HUES64 (cell line): Measurements from ENCODE around the gene RPH3AL.
"Not testable (repeated sequence)": the region's sequence is repeated elsewhere in the genome, so short reads cannot be mapped to it uniquely, and the experiment has no call there.

ENCODE experiments used
- H3K27ac ChIP-seq: 2 replicates; pipeline ENCODE4 v1.7.0; 2013; ENCODE audit warnings: low read depth, low read length, inconsistent platforms
- H3K27me3 ChIP-seq: 2 replicates; pipeline ENCODE4 v1.6.1; 2013; ENCODE audit warnings: mild to moderate bottlenecking, low read length; ENCODE audit not compliant: insufficient read depth
- H3K36me3 ChIP-seq: 2 replicates; pipeline ENCODE4 v1.6.1; 2013; ENCODE audit warnings: mild to moderate bottlenecking, low read length; ENCODE audit not compliant: insufficient read depth
- H3K4me1 ChIP-seq: 2 replicates; pipeline ENCODE4 v1.6.1; 2013; ENCODE audit warnings: mild to moderate bottlenecking, low read length, moderate library complexity; ENCODE audit not compliant: insufficient read depth
- H3K4me3 ChIP-seq: 2 replicates; pipeline ENCODE4 v1.5.1; 2013; ENCODE audit warnings: mild to moderate bottlenecking, low read length, moderate library complexity
- H3K9ac ChIP-seq: 2 replicates; pipeline ENCODE4 v1.6.1; 2013; ENCODE audit warnings: mild to moderate bottlenecking, low read depth, low read length
- H3K9me3 ChIP-seq: 2 replicates; pipeline ENCODE4 v1.6.1; 2013; ENCODE audit warnings: low read depth, low read length; ENCODE audit not compliant: insufficient read depth
- WGBS: fragments of 150-250, 120-280 bp; methylation state at CpG from one replicate; pipeline ENCODE4 v1.1.7; 2013; ENCODE audit warnings: missing lambda C conversion rate; 5-methylcytosine and 5-hydroxymethylcytosine counted together

RPH3AL gene

GRCh38 chr17:378068-378467 is 25.5 kb upstream of the RPH3AL start:
- H3K27me3 ChIP-seq = peaks cover 10% of the 10 kb centered on the region

DNA sequence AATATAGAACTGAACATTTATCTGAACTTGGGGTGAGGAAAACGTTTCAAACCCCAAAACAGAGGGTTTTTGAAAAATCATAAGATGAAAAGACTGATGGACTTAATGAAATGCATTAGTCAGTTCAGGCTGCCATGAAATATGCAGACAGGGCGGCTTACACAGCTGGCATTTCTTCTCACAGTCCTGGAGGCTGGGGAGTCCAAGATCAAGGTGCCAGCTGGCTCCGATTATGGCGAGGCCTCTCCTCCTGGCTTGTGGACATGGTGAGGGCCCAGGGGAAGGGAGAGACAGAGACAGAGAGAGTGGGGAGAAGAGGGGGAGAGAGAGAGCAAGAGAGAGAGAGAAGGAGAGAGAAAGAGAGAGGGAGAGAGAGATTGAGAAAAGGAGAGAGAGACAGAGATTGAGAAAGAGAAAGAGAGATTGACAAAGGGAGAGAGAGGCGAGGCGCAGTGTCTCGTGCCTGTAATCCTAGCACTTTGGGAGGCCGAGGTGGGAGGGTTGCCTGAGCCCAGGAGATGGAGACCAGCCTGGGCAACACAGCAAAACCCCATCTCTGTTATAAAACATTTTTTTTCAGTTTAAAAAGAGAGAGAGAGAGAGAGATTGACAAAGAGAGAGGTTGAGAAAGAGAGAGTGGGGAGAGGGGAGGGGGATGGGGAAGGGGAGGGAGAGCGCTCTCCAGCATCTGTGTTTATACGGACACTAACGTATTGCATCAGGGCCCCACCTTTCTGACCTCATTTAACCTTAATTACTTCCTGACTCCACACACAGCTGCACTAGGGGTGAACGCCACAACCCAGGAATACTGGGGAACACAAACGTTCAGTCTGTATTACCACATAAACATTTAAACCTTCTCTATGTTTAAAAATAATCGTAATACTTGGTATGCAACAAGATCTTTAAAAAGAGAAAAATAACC is 24.6 kb upstream of the RPH3AL start:
- peaks cover 2% of the 10 kb centered on the region; the same call in 1 of the 2 replicates for H3K27me3 ChIP-seq
- peaks cover 10% of the 10 kb centered on the region; the same call in 1 of the 2 replicates for H3K4me1 ChIP-seq

More at GRCh38 chr17:378068-378467, 25.5 kb upstream of the RPH3AL start:
- Histone ChIP-seq H3K27ac (no peak overlapping the region), H3K36me3 (no peaks in the 10 kb centered on the region), H3K9ac (no peak overlapping the region), H3K4me1 (peaks cover 19% of the 10 kb centered on the region; the same call in 1 of the 2 replicates), H3K4me3 (no peak overlapping the region), H3K9me3 (no peaks in the 10 kb centered on the region)
- WGBS = 72% methylated on average over 5 of the region's 5 CpGs

DNA sequence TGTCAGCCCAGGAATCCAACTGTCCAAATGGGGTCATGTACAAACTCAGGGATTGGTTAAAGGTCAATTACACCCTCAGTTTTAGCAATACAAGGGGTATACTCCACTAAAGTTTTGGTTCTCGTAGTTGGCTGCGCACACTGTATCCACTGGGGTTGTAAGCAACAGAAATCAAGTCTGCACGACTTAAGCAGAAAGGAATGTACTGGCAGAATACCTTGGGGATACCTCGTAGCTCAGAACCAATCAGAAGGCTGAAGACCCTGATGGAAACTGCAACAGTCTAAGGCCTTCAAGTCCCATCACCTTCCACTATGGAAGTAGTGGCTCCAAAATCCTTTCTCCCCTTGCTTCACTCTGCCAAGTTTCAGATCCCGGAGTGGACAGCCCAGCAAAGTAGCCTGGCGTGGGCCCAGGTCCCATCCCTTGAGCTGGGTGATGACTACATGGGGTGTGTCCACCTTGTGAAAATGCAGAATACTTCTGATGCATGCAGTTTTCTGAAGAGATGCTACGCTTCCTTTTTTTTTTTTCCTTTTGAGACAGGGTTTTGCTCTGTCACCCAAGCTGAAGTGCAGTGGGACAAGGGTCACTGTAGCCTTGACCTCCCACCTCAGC is 21.1 kb upstream of the RPH3AL start:
- no peaks in the 10 kb centered on the region for H3K9me3 ChIP-seq
- H3K4me1 ChIP-seq = 0 out of 2 replicates have a peak, but pooled peaks cover 5% of the 10 kb centered on the region
- no peak overlapping the region for H3K27ac ChIP-seq
- H3K9ac ChIP-seq = no peak overlapping the region
- 76% methylated on average over 7 of the region's 7 CpGs for WGBS
- no peaks in the 10 kb centered on the region for H3K27me3 ChIP-seq
- H3K36me3 ChIP-seq = no peaks in the 10 kb centered on the region
- no peak overlapping the region for H3K4me3 ChIP-seq

More for the DNA sequence above, 24.6 kb upstream of the RPH3AL start:
- Histone ChIP-seq H3K4me3 (no peak overlapping the region), H3K36me3 (no peaks in the 10 kb centered on the region), H3K27ac (no peak overlapping the region), H3K9ac (no peak overlapping the region), H3K9me3 (no peaks in the 10 kb centered on the region)
- 65% methylated on average over 11 of the region's 14 CpGs for whole genome bisulfite sequencing

- WGBS = 86% methylated on average over 18 of the region's 18 CpGs
- Histone ChIP-seq H3K27me3 (no peaks in the 10 kb centered on the region), H3K4me1 (no peaks in the 10 kb centered on the region)
Measured at GRCh38 chr17:372157-373152, 19.8 kb upstream of the RPH3AL start.

DNA sequence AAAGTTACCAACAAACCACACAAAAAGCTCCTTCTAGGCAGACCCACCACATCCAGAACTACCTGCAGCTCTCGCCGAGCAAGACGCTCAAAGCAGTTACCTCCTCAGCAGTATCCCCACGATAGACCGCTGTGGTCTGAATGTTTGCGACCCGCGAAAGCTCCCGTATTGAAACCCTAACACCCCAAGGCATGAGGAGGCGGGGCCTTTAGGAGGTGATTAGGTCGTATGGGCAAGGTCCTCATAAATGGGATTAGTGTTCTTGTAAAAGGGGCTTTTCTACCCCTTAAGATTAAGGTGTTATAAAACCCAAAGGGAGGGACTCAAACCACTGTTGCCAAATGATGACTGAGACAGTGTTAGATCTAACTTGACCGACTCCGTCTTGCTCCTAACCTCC is 19.0 kb upstream of the RPH3AL start:
- Histone ChIP-seq H3K9me3 (0 out of 2 replicates have a peak, but pooled peaks cover 4% of the 10 kb centered on the region), H3K27ac (no peak overlapping the region)
- WGBS = 87% methylated on average over 12 of the region's 13 CpGs

More at GRCh38 chr17:372157-373152, 19.8 kb upstream of the RPH3AL start:
- H3K9me3 ChIP-seq = 0 out of 2 replicates have a peak, but pooled peaks cover 4% of the 10 kb centered on the region
- H3K27ac ChIP-seq = no peak overlapping the region
- no peak overlapping the region for H3K4me3 ChIP-seq
- no peak overlapping the region for H3K9ac ChIP-seq
- H3K36me3 ChIP-seq = no peaks in the 10 kb centered on the region

GRCh38 chr17:367656-368055 is 15.0 kb upstream of the RPH3AL start:
- H3K27ac ChIP-seq, H3K36me3 ChIP-seq, H3K4me3 ChIP-seq, H3K4me1 ChIP-seq, H3K9ac ChIP-seq, H3K9me3 ChIP-seq, H3K27me3 ChIP-seq: not testable (repeated sequence)
- WGBS = 94% methylated on average over 17 of the region's 17 CpGs

More for the DNA sequence above, 19.0 kb upstream of the RPH3AL start:
- Histone ChIP-seq H3K36me3 (no peaks in the 10 kb centered on the region), H3K27me3 (no peaks in the 10 kb centered on the region), H3K4me3 (no peak overlapping the region), H3K4me1 (no peaks in the 10 kb centered on the region), H3K9ac (no peak overlapping the region)

GRCh38 chr17:366657-367615 is 14.3 kb upstream of the RPH3AL start:
- H3K9ac ChIP-seq, H3K27ac ChIP-seq, H3K36me3 ChIP-seq, H3K4me1 ChIP-seq, H3K9me3 ChIP-seq, H3K27me3 ChIP-seq, H3K4me3 ChIP-seq: not testable (repeated sequence)
- 86% methylated on average over 33 of the region's 33 CpGs for WGBS

- Histone ChIP-seq H3K36me3 (no peaks in the 10 kb centered on the region), H3K4me1 (no peaks in the 10 kb centered on the region), H3K27ac (no peak overlapping the region), H3K9me3 (0 out of 2 replicates have a peak, but pooled peaks cover 4% of the 10 kb centered on the region), H3K27me3 (no peaks in the 10 kb centered on the region), H3K9ac (no peak overlapping the region), H3K4me3 (no peak overlapping the region)
- 89% methylated on average over 9 of the region's 9 CpGs for WGBS
Measured at GRCh38 chr17:364766-365165, 12.2 kb upstream of the RPH3AL start.

GRCh38 chr17:364308-364707 is 11.7 kb upstream of the RPH3AL start:
- Histone ChIP-seq H3K27ac (no peak overlapping the region), H3K9me3 (0 out of 2 replicates have a peak, but pooled peaks cover 4% of the 10 kb centered on the region), H3K36me3 (no peaks in the 10 kb centered on the region), H3K4me1 (no peaks in the 10 kb centered on the region), H3K4me3 (no peak overlapping the region), H3K27me3 (no peaks in the 10 kb centered on the region), H3K9ac (no peak overlapping the region)
- WGBS = 85% methylated on average over 8 of the region's 8 CpGs

GRCh38 chr17:362721-363120 is 10.1 kb upstream of the RPH3AL start:
- Histone ChIP-seq H3K36me3 (no peaks in the 10 kb centered on the region), H3K27me3 (no peaks in the 10 kb centered on the region), H3K4me1 (no peaks in the 10 kb centered on the region), H3K4me3 (no peak overlapping the region), H3K27ac (no peak overlapping the region), H3K9ac (no peak overlapping the region), H3K9me3 (0 out of 2 replicates have a peak, but pooled peaks cover under 1% of the 10 kb centered on the region)
- 95% methylated on average over 14 of the region's 14 CpGs for WGBS
